Gastroesophageal sphincter (tissue), 3 donors: Measurements from ENCODE around the gene MAP7.

Source experiments
- CTCF ChIP-seq, 4 experiments: fragments of 200-600 bp in 2 of 4; fragments of 450-650 bp in 2 of 4; sonication (generic) in 1 of 4; IDR thresholded peaks; one replicate each; pipeline ENCODE4 v1.5.1; 2017 to 2019; ENCODE audit warnings: antibody characterized with exemption in 4 of 4, mild to moderate bottlenecking in 2 of 4, moderate library complexity in 2 of 4
- EP300 ChIP-seq: sonication (generic); formaldehyde crosslinking; IDR thresholded peaks from one replicate; pipeline ENCODE4 v1.6.1; 2017; ENCODE audit warnings: antibody characterized with exemption, mild to moderate bottlenecking
- POLR2A ChIP-seq, 2 donors: fragments of 450-650 bp; IDR thresholded peaks; one replicate each; pipeline ENCODE4 v1.6.1; 2017; ENCODE audit warnings: antibody characterized with exemption in 2 of 2, mild to moderate bottlenecking in 2 of 2, moderate library complexity in 1 of 2
- POLR2AphosphoS5 ChIP-seq: sonication (generic); formaldehyde crosslinking; IDR thresholded peaks from one replicate; pipeline ENCODE4 v1.6.1; 2017; ENCODE audit warnings: antibody characterized with exemption

GRCh38 chr6:136343275-136343674 lies 206.9 kb downstream of the MAP7 start:
- TF ChIP-seq CTCF (IDR thresholded peaks at IDR 0.05), result no peak
- TF ChIP-seq POLR2AphosphoS5, result no peak
- TF ChIP-seq POLR2A (IDR thresholded peaks at IDR 0.05), result no peak
- no peak for TF ChIP-seq EP300
